ENCODE results near the gene WDR33. TPM values are rescaled to one million over a fixed set of nuclear protein-coding genes. Genes with fewer than 3 reads are reported as not detected.

Gene WDR33
- total and polyA plus RNA-seq, 9 of the 15 experiments (the other 6 are each of a cell fraction or from before 2014, with no cell fraction given): 24.2 to 57.4 (median 38.4) TPM

- TF ChIP-seq YBX1 (IDR thresholded peaks at IDR 0.05) (no peak), GABPB2 (CRISPR knock-in tag; conservative IDR thresholded peaks at IDR 0.05) (no peak), SIRT6 (IDR thresholded peaks at IDR 0.05; ENCODE audit: low read depth, low read length) (no peak), U2AF1 (optimal IDR thresholded peaks at IDR 0.05; ENCODE audit: low read depth, low read length) (no peak), NFRKB (IDR thresholded peaks at IDR 0.05; ENCODE audit: low read depth) (no peak), TEAD4 (IDR thresholded peaks at IDR 0.05; ENCODE audit: low read length) (no peak), TEAD4 (CRISPR knock-in tag; IDR thresholded peaks at IDR 0.05; ENCODE audit: borderline replicate concordance) (no peak), C11orf30 (IDR thresholded peaks at IDR 0.05; ENCODE audit: low read depth) (no peak), ZNF146 (CRISPR knock-in tag; IDR thresholded peaks at IDR 0.05; ENCODE audit: unreplicated experiment) (no peak), SRSF3 (IDR thresholded peaks at IDR 0.05; ENCODE audit: insufficient read depth, low read length) (no peak), ZNF224 (CRISPR knock-in tag; IDR thresholded peaks at IDR 0.05) (no peak)
- Histone ChIP-seq H4K20me1 (replicated peaks; ENCODE audit: control insufficient read depth, insufficient read depth, low read length) (peaks cover 12% of the 10 kb centered on the region; the same call in 1 of the 2 replicates), H3K9ac (ENCODE audit: insufficient read depth in 1 of 2, low read depth in 2 of 2, low read length in 2 of 2) (no peak overlapping the region), H3K79me2 (ENCODE audit: control insufficient read depth, insufficient read depth, low read length) (no peaks in the 10 kb centered on the region), H3K4me3 (no peak overlapping the region), H3K4me1 (replicated peaks in 1 of 2; ENCODE audit: control insufficient read depth in 2 of 2, insufficient read depth in 2 of 2, low read length in 2 of 2) (peaks cover 0 to 25% of the 10 kb centered on the region in 2 experiments; a peak in 2 of 5 replicates), H3K4me2 (ENCODE audit: insufficient read depth, low read length) (no peak overlapping the region), H3K9me3 (replicated peaks; ENCODE audit: control insufficient read depth, insufficient read depth, low read depth, low read length) (no peaks in the 10 kb centered on the region), H3K36me3 (ENCODE audit: control insufficient read depth, insufficient read depth, low read length) (no peaks in the 10 kb centered on the region), H3K27me3 (ENCODE audit: control insufficient read depth in 2 of 2, insufficient read depth in 2 of 2, low read length in 2 of 2) (peaks cover 64 to 82% of the 10 kb centered on the region in 2 experiments), H2AFZ (ENCODE audit: low read depth, low read length) (no peak overlapping the region), H3K9me1 (ENCODE audit: control insufficient read depth, insufficient read depth, low read length) (no peaks in the 10 kb centered on the region), H3K27ac (ENCODE audit: extremely low read depth, low read depth, low read length) (no peak overlapping the region)
- ChIA-PET POLR2A (interaction anchor here (0.6 to 0.9 kb wide), 5 partner anchors 14 to 1660 kb away, joined by 3 to 5 read pairs (median 4); no protein-coding TSS in a partner anchor), CTCF (ENCODE audit: low intra/inter-chr PET ratio) (no interaction called here)
- no peak for DNase-seq (ENCODE audit: extremely low read depth in 1 of 4, low spot score in 3 of 4)
- no peak for FAIRE-seq
- no peak for ATAC-seq
- in situ Hi-C loops (cut with MboI) (no loop called here), intact Hi-C loops (cut with micrococcal nuclease) (no loop called here)
- 7% methylated on average over 2 of the region's 2 CpGs for WGBS (ENCODE audit: insufficient coverage, low coverage, missing lambda C conversion rate)
- BruUV-seq (replicated peaks): no TSS peak
Measured at GRCh38 chr2:127676906-127677305, 134.1 kb downstream of the WDR33 start.
